ENCODE data around the gene BPIFB3. TPM values are rescaled to one million over a fixed set of nuclear protein-coding genes. Genes with fewer than 3 reads are reported as not detected.

The BPIFB3 gene
- total and polyA plus RNA-seq, 2 donors from 2014 or later: not detected

- TF ChIP-seq CTCF (IDR thresholded peaks at IDR 0.05; ENCODE audit: borderline replicate concordance, extremely low read depth, insufficient read depth): no peak
- DNase-seq (no peak), FAIRE-seq (no peak)
- intact Hi-C loops (cut with DNase I): no loop called here
- Histone ChIP-seq H3K4me3 (ENCODE audit: low read length in 3 of 3) (no peak overlapping the region), H3K9ac (ENCODE audit: low read length in 3 of 3) (no peak overlapping the region), H3K27me3 (ENCODE audit: control insufficient read depth, insufficient read depth, low read length) (no peaks in the 10 kb centered on the region), H3K4me1 (ENCODE audit: control insufficient read depth in 2 of 3, insufficient read depth in 2 of 3, low read depth in 1 of 3, low read length in 3 of 3) (no peaks in the 10 kb centered on the region), H3K36me3 (ENCODE audit: control insufficient read depth in 2 of 3, insufficient read depth in 3 of 3, low read length in 3 of 3) (no peaks in the 10 kb centered on the region), H3K9me3 (ENCODE audit: control insufficient read depth in 2 of 3, insufficient read depth in 1 of 3, low read length in 3 of 3) (no peaks in the 10 kb centered on the region), H3K27ac (ENCODE audit: low read depth in 2 of 2, low read length in 2 of 2) (no peak overlapping the region)
Measured at GRCh38 chr20:33026072-33026778, 27.5 kb upstream of the BPIFB3 start.

GRCh38 chr20:33026779-33027759 is 26.6 kb upstream of the BPIFB3 start:
- H3K4me3 ChIP-seq (ENCODE audit: low read length in 3 of 3): no peak overlapping the region
- DNase-seq (no peak), FAIRE-seq (no peak)
- H3K36me3 ChIP-seq (ENCODE audit: control insufficient read depth in 2 of 3, insufficient read depth in 3 of 3, low read length in 3 of 3): no peaks in the 10 kb centered on the region
- no peak for TF ChIP-seq CTCF (IDR thresholded peaks at IDR 0.05; ENCODE audit: borderline replicate concordance, extremely low read depth, insufficient read depth)
- H3K4me1 ChIP-seq (ENCODE audit: control insufficient read depth in 2 of 3, insufficient read depth in 2 of 3, low read depth in 1 of 3, low read length in 3 of 3): no peaks in the 10 kb centered on the region
- H3K9ac ChIP-seq (ENCODE audit: low read length in 3 of 3): no peak overlapping the region
- no peak overlapping the region for H3K27ac ChIP-seq (ENCODE audit: low read depth in 2 of 2, low read length in 2 of 2)
- no peaks in the 10 kb centered on the region for H3K27me3 ChIP-seq (ENCODE audit: control insufficient read depth, insufficient read depth, low read length)
- intact Hi-C loops (cut with DNase I): no loop called here
- H3K9me3 ChIP-seq (ENCODE audit: control insufficient read depth in 2 of 3, insufficient read depth in 1 of 3, low read length in 3 of 3): no peaks in the 10 kb centered on the region

GRCh38 chr20:33027769-33028751 is 25.6 kb upstream of the BPIFB3 start:
- no peaks in the 10 kb centered on the region for H3K27me3 ChIP-seq (ENCODE audit: control insufficient read depth, insufficient read depth, low read length)
- H3K9ac ChIP-seq (ENCODE audit: low read length in 3 of 3): no peak overlapping the region
- no peaks in the 10 kb centered on the region for H3K36me3 ChIP-seq (ENCODE audit: control insufficient read depth in 2 of 3, insufficient read depth in 3 of 3, low read length in 3 of 3)
- no peaks in the 10 kb centered on the region for H3K9me3 ChIP-seq (ENCODE audit: control insufficient read depth in 2 of 3, insufficient read depth in 1 of 3, low read length in 3 of 3)
- H3K4me1 ChIP-seq (ENCODE audit: control insufficient read depth in 2 of 3, insufficient read depth in 2 of 3, low read depth in 1 of 3, low read length in 3 of 3): no peaks in the 10 kb centered on the region
- DNase-seq (no peak), FAIRE-seq (no peak)
- no peak overlapping the region for H3K27ac ChIP-seq (ENCODE audit: low read depth in 2 of 2, low read length in 2 of 2)
- intact Hi-C loops (cut with DNase I): no loop called here
- no peak overlapping the region for H3K4me3 ChIP-seq (ENCODE audit: low read length in 3 of 3)
- no peak for TF ChIP-seq CTCF (IDR thresholded peaks at IDR 0.05; ENCODE audit: borderline replicate concordance, extremely low read depth, insufficient read depth)
